B cell (primary cell): ENCODE data around the gene RBM38. TPM values are rescaled to one million over a fixed set of nuclear protein-coding genes. Genes with fewer than 3 reads are reported as not detected.
A peak's percentile ranks its signal among the peaks of the same experiment; 100 is the strongest.

ENCODE experiments used
- ATAC-seq: fragments of 200-7000 bp; cut with Tn5 transposase; one replicate; pipeline ENCODE4 v1.10.0; 2021; ENCODE audit warnings: low read depth, mild to moderate bottlenecking, moderate number of reproducible peaks, moderate library complexity
- CTCF ChIA-PET: fragments of 350-600 bp; sonication (Branson Sonifier 250); formaldehyde crosslinking; loops from one replicate; lab custom pipeline; 2021; ENCODE audit warnings: antibody characterized with exemption, inconsistent platforms; lab: Charles Lee
- POLR2A ChIA-PET: fragments of 350-600 bp; sonication (Branson Sonifier 250); formaldehyde crosslinking; loops from one replicate; lab custom pipeline; 2021; ENCODE audit warnings: antibody characterized with exemption; lab: Charles Lee
- DNase-seq: peaks from one replicate; pipeline ENCODE4 v3.0.0; 2013
- H2AFZ ChIP-seq: 2 replicates; pipeline ENCODE4 v1.6.1; 2012; ENCODE audit warnings: mild to moderate bottlenecking, low read depth, low read length; ENCODE audit not compliant: insufficient read depth, poor library complexity, severe bottlenecking
- H3K27ac ChIP-seq, 2 donors: 1 replicate in 1 of 2; 2 replicates in 1 of 2; pipeline ENCODE4 v1.5.1; 2012 to 2013; ENCODE audit warnings: low read length in 2 of 2, mild to moderate bottlenecking in 2 of 2, moderate library complexity in 1 of 2
- H3K27me3 ChIP-seq, 4 experiments: fragments of 200-600 bp in 1 of 4; sonication (generic) in 1 of 4; replicated peaks in 1 of 4; 1 replicate in 2 of 4; 2 replicates in 2 of 4; pipeline versions ENCODE4 v1.6.1 to v1.7.0; 2013 to 2016; ENCODE audit warnings: low read length in 3 of 4, mild to moderate bottlenecking in 2 of 4, mixed read lengths in 1 of 4, moderate library complexity in 1 of 4; ENCODE audit not compliant: insufficient read depth in 4 of 4, control insufficient read depth in 3 of 4; ENCODE audit errors: control extremely low read depth in 1 of 4
- H3K36me3 ChIP-seq, 2 experiments: replicated peaks in 1 of 2; 1 replicate in 1 of 2; 2 replicates in 1 of 2; pipeline versions ENCODE4 v1.6.1 to v1.7.1; 2013; ENCODE audit warnings: low read length in 1 of 2; ENCODE audit not compliant: insufficient read depth in 2 of 2, control insufficient read depth in 1 of 2; ENCODE audit errors: control extremely low read depth in 1 of 2, extremely low read depth in 1 of 2
- H3K4me1 ChIP-seq, 2 donors: fragments of 200-600 bp in 1 of 2; sonication (generic) in 1 of 2; 1 replicate in 1 of 2; 2 replicates in 1 of 2; pipeline versions ENCODE4 v1.5.1 to v1.6.1; 2013 to 2017; ENCODE audit warnings: low read length in 2 of 2; ENCODE audit not compliant: control insufficient read depth in 2 of 2, insufficient read depth in 2 of 2
- H3K4me2 ChIP-seq: replicated peaks from 2 replicates; pipeline ENCODE3; 2012; ENCODE audit warnings: mild to moderate bottlenecking, low read depth, low read length; ENCODE audit not compliant: poor library complexity, severe bottlenecking
- H3K4me3 ChIP-seq, 5 experiments: fragments of 200-600 bp in 1 of 5; sonication (generic) in 1 of 5; 1 replicate in 3 of 5; 2 replicates in 2 of 5; pipeline versions ENCODE4 v1.5.1 to v1.7.0; 2011 to 2016; ENCODE audit warnings: low read length in 4 of 5, mild to moderate bottlenecking in 4 of 5, low read depth in 2 of 5, control low read depth in 1 of 5, moderate library complexity in 1 of 5; ENCODE audit not compliant: insufficient read depth in 1 of 5; ENCODE audit errors: control extremely low read depth in 1 of 5, extremely low read depth in 1 of 5
- H3K79me2 ChIP-seq: fragments of 200-600 bp; sonication (generic); one replicate; pipeline ENCODE4 v1.6.0; 2016; ENCODE audit warnings: low read length; ENCODE audit not compliant: control insufficient read depth, insufficient read depth
- H3K9ac ChIP-seq: fragments of 200-600 bp; sonication (generic); 2 replicates; pipeline ENCODE4 v1.6.1; 2017; ENCODE audit warnings: mild to moderate bottlenecking, low read length, moderate library complexity
- H3K9me3 ChIP-seq, 3 donors: one replicate each; pipeline versions ENCODE4 v1.6.1 to v1.7.1; 2013; ENCODE audit warnings: low read length in 2 of 3; ENCODE audit not compliant: control insufficient read depth in 2 of 3, insufficient read depth in 1 of 3; ENCODE audit errors: control extremely low read depth in 1 of 3
- H4K20me1 ChIP-seq: 2 replicates; pipeline ENCODE4 v1.6.0; 2012; ENCODE audit warnings: mild to moderate bottlenecking, low read length; ENCODE audit not compliant: insufficient read depth, control insufficient read depth, poor library complexity, severe bottlenecking
- H3K27ac Mint-ChIP-seq: one replicate; pipeline ENCODE4 v1.8.0; 2021; ENCODE audit warnings: mixed read lengths
- H3K27me3 Mint-ChIP-seq: one replicate; pipeline ENCODE4 v1.8.0; 2021; ENCODE audit warnings: mixed read lengths
- H3K4me1 Mint-ChIP-seq: one replicate; pipeline ENCODE4 v1.8.0; 2021; ENCODE audit warnings: mixed read lengths
- H3K4me3 Mint-ChIP-seq: one replicate; pipeline ENCODE4 v1.8.0; 2021; ENCODE audit warnings: mixed read lengths
- H3K9me3 Mint-ChIP-seq: one replicate; pipeline ENCODE4 v1.8.0; 2022; ENCODE audit warnings: mixed read lengths; ENCODE audit not compliant: insufficient read depth
- CTCF ChIP-seq: fragments of 200-600 bp; IDR thresholded peaks from one replicate; pipeline ENCODE4 v1.8.0; 2022; ENCODE audit warnings: antibody characterized with exemption, mild to moderate bottlenecking
- EZH2 ChIP-seq: IDR thresholded peaks from 2 replicates; pipeline ENCODE4 v1.6.1; 2012; ENCODE audit warnings: borderline replicate concordance, low read depth, mild to moderate bottlenecking, moderate library complexity, low read length; ENCODE audit not compliant: insufficient read depth, poor library complexity, severe bottlenecking
- WGBS: methylation state at CpG from one replicate; pipeline ENCODE4 v1.1.5; 2013; ENCODE audit warnings: missing lambda C conversion rate; ENCODE audit not compliant: insufficient coverage; 5-methylcytosine and 5-hydroxymethylcytosine counted together
- intact Hi-C: fragments of 100-400 bp; cut with micrococcal nuclease; formaldehyde crosslinking; loops from one replicate; pipeline ENCODE4 v1.10.0; 2022
- polyA plus RNA-seq: library from polyadenylated mRNA; depleted of rRNA; stranded (reverse); fragments of >200 nt; gene quantifications from 2 replicates; pipeline ENCODE4 v1.2.3, GENCODE V29; 2012
- total RNA-seq, 2 donors: library from RNA; stranded (reverse); fragments of 120-200 nt in 1 of 2; gene quantifications; 1 replicate in 1 of 2; 2 replicates in 1 of 2; pipeline versions ENCODE4 v1.2.3 to v1.2.4, GENCODE V29; 2013 to 2022

Gene RBM38
- total and polyA plus RNA-seq, 2 donors (not counting 1 experiment from before 2014, with no cell fraction given): 198 to 225 TPM

- CTCF ChIA-PET: interaction anchor here (0.8 to 2.2 kb wide), 12 partner anchors 8 to 106 kb away, joined by 3 to 11 read pairs (median 4); no protein-coding TSS in a partner anchor
- H3K79me2 ChIP-seq: peaks cover 53% of the 10 kb centered on the region
These were observed 1.5 kb downstream of the RBM38 start for GRCh38 chr20:57392512-57393271.

GRCh38 chr20:57393321-57394120 is 2.3 kb downstream of the RBM38 start:
- H3K4me1 ChIP-seq: peaks cover 74 to 89% of the 10 kb centered on the region in 2 donors
- POLR2A ChIA-PET: interaction anchor here (1.5 to 7.4 kb wide), 5 partner anchors 6 to 99 kb away, joined by 5 to 109 read pairs (median 7); no protein-coding TSS in a partner anchor
- intact Hi-C loops: loop anchor here (5.0 to 10.0 kb wide), 2 partner anchors 1499 to 1611 kb away; partner anchors contain the start of gene CTSZ
- TF ChIP-seq EZH2 (no peak), CTCF (no peak)
- ATAC-seq (no peak), DNase-seq (no peak)
- Mint-ChIP-seq H3K27me3 (no peaks in the 10 kb centered on the region), H3K9me3 (no peaks in the 10 kb centered on the region), H3K27ac (peak overlapping the region; percentile 96), H3K4me1 (peaks cover 74% of the 10 kb centered on the region), H3K4me3 (peak overlapping the region; percentile 98)
- peak overlapping the region; percentile 9 to 99 (median 85) for H3K4me3 ChIP-seq
- H3K79me2 ChIP-seq: peaks cover 53% of the 10 kb centered on the region
- 74% methylated on average over 10 of the region's 14 CpGs for WGBS
- no peak overlapping the region for H2AFZ ChIP-seq
- H3K4me2 ChIP-seq: peak overlapping the region; percentile 98
- peak overlapping the region; percentile 96 to 98 for H3K27ac ChIP-seq
- no peaks in the 10 kb centered on the region for H3K27me3 ChIP-seq
- H3K36me3 ChIP-seq: peaks cover 6 to 54% of the 10 kb centered on the region in 2 experiments
- CTCF ChIA-PET: interaction anchor here (1.0 to 2.2 kb wide), 6 partner anchors 8 to 102 kb away, joined by 3 to 11 read pairs (median 4); no protein-coding TSS in a partner anchor
- H3K9me3 ChIP-seq: peaks cover 0 to 6% (median 0%) of the 10 kb centered on the region in 3 donors
- peaks cover 55% of the 10 kb centered on the region for H4K20me1 ChIP-seq
- peak overlapping the region; percentile 91 for H3K9ac ChIP-seq

More at GRCh38 chr20:57392512-57393271, 1.5 kb downstream of the RBM38 start:
- H3K27me3 Mint-ChIP-seq: no peaks in the 10 kb centered on the region
- peaks cover 0 to 6% (median 0%) of the 10 kb centered on the region in 3 donors for H3K9me3 ChIP-seq
- H3K27me3 ChIP-seq: no peaks in the 10 kb centered on the region
- intact Hi-C loops: loop anchor here (5.0 to 10.0 kb wide), 2 partner anchors 1500 to 1612 kb away; partner anchors contain the start of gene CTSZ
- peak overlapping the region; percentile 82 to 99 (median 91) for H3K4me3 ChIP-seq
- peaks cover 69 to 82% of the 10 kb centered on the region in 2 donors for H3K4me1 ChIP-seq
- H3K4me1 Mint-ChIP-seq: peaks cover 67% of the 10 kb centered on the region
- peak overlapping the region; percentile 91 for H3K9ac ChIP-seq
- H3K9me3 Mint-ChIP-seq: no peaks in the 10 kb centered on the region
- peak overlapping the region; percentile 98 for H3K4me2 ChIP-seq
- peak overlapping the region; percentile 96 for H3K27ac Mint-ChIP-seq
- no peak for TF ChIP-seq EZH2
- peaks cover 6 to 54% of the 10 kb centered on the region in 2 experiments for H3K36me3 ChIP-seq
- DNase-seq (peak; percentile 91), ATAC-seq (peak; percentile 19)
- under 1% methylated on average over 28 of the region's 33 CpGs for WGBS
- H3K4me3 Mint-ChIP-seq: peak overlapping the region; percentile 98
- peak overlapping the region; percentile 96 to 98 for H3K27ac ChIP-seq
- H2AFZ ChIP-seq: no peak overlapping the region
- POLR2A ChIA-PET: interaction anchor here (0.8 to 7.4 kb wide), 11 partner anchors 7 to 227 kb away, joined by 3 to 109 read pairs (median 6); partner anchors contain the start of gene ZBP1
- H4K20me1 ChIP-seq: peaks cover 50% of the 10 kb centered on the region
